Measurements from ENCODE around the gene PXDC1.

The PXDC1 gene

GRCh38 chr6:3751077-3751729, at the start of gene PXDC1:
TSS of gene PXDC1 (minus strand) at chr6:3751713. CDS start at chr6:3751531, 182 bp downstream.
- H3K27ac ChIP-seq: peak within 1 kb of the TSS; percentile 91 to 99 (median 97)
- H3K4me3 ChIP-seq: peak within 1 kb of the TSS; percentile 50 to 88 (median 79)

GRCh38 chr6:3800850-3801591, 49.5 kb upstream of the PXDC1 start:
- peak overlapping the region in 1 of 21 experiments; percentile 44 for H3K27ac ChIP-seq
- H3K4me3 ChIP-seq: no peak overlapping the region

- Histone ChIP-seq H3K27ac (peak overlapping the region in 1 of 21 experiments; percentile 18), H3K4me3 (no peak overlapping the region)
Measured at GRCh38 chr6:3799719-3800118, 48.2 kb upstream of the PXDC1 start.

- Histone ChIP-seq H3K27ac (peak overlapping the region in 3 of 21 experiments; percentile 20 to 34 (median 29)), H3K4me3 (no peak overlapping the region)
Measured at GRCh38 chr6:3798055-3798919, 46.8 kb upstream of the PXDC1 start.

- Histone ChIP-seq H3K27ac (peak overlapping the region in 5 of 21 experiments; percentile 11 to 71 (median 36)), H3K4me3 (no peak overlapping the region)
Measured at GRCh38 chr6:3797231-3798054, 45.9 kb upstream of the PXDC1 start.

GRCh38 chr6:3796719-3797041, 45.2 kb upstream of the PXDC1 start:
- Histone ChIP-seq H3K27ac (peak overlapping the region in 3 of 21 experiments; percentile 13 to 71 (median 36)), H3K4me3 (no peak overlapping the region)

GRCh38 chr6:3795836-3796718, 44.6 kb upstream of the PXDC1 start:
- Histone ChIP-seq H3K27ac (peak overlapping the region in 6 of 21 experiments; percentile 3 to 71 (median 34)), H3K4me3 (no peak overlapping the region)

GRCh38 chr6:3794092-3794491, 42.6 kb upstream of the PXDC1 start:
- Histone ChIP-seq H3K27ac (no peak overlapping the region), H3K4me3 (no peak overlapping the region)

- no peak overlapping the region for H3K4me3 ChIP-seq
- H3K27ac ChIP-seq: no peak overlapping the region
Measured at GRCh38 chr6:3793545-3793944, 42.0 kb upstream of the PXDC1 start.

- no peak overlapping the region for H3K27ac ChIP-seq
- H3K4me3 ChIP-seq: no peak overlapping the region
Measured at GRCh38 chr6:3791526-3792203, 40.2 kb upstream of the PXDC1 start.

GRCh38 chr6:3789896-3790558, 38.5 kb upstream of the PXDC1 start:
- no peak overlapping the region for H3K27ac ChIP-seq
- no peak overlapping the region for H3K4me3 ChIP-seq

- no peak overlapping the region for H3K27ac ChIP-seq
- H3K4me3 ChIP-seq: no peak overlapping the region
Measured at GRCh38 chr6:3789018-3789895, 37.7 kb upstream of the PXDC1 start.

GRCh38 chr6:3788408-3789017, 37.0 kb upstream of the PXDC1 start:
- H3K27ac ChIP-seq: no peak overlapping the region

GRCh38 chr6:3786141-3786540, 34.6 kb upstream of the PXDC1 start:
- Histone ChIP-seq H3K4me3 (no peak overlapping the region), H3K27ac (no peak overlapping the region)

More at GRCh38 chr6:3788408-3789017, 37.0 kb upstream of the PXDC1 start:
- no peak overlapping the region for H3K4me3 ChIP-seq

- no peak overlapping the region for H3K27ac ChIP-seq
Measured at GRCh38 chr6:3785745-3786098, 34.2 kb upstream of the PXDC1 start.

More at GRCh38 chr6:3785745-3786098, 34.2 kb upstream of the PXDC1 start:
- H3K4me3 ChIP-seq: no peak overlapping the region

Data from skin epidermis (tissue), 12 donors.